ENCODE data around the gene STXBP1. TPM values are rescaled to one million over a fixed set of nuclear protein-coding genes. Genes with fewer than 3 reads are reported as not detected.

STXBP1 gene
- total and polyA plus RNA-seq, 2 of the 13 experiments (the other 11 are each of a cell fraction or from before 2014, with no cell fraction given) = 2.9 TPM

- POLR2A ChIA-PET = interaction anchor here (0.7 kb wide), 1 partner anchor 18 kb away, joined by 3 read pairs; no protein-coding TSS in a partner anchor
- intact Hi-C loops (cut with micrococcal nuclease; ENCODE audit: unreplicated experiment) (loop anchor here (10.0 kb wide), 1 partner anchor 217 kb away; no protein-coding TSS in a partner anchor), in situ Hi-C loops (cut with HindIII; ENCODE audit: extremely low pct_ligation_motif_present, low pct_unique_long_range_greater_than_20kb) (no loop called here)
- no peaks in the 10 kb centered on the region for H4K20me1 ChIP-seq (ENCODE audit: insufficient read depth, low read length)
- FAIRE-seq (no peak), DNase-seq (ENCODE audit: low spot score) (no peak), ATAC-seq (no peak)
- CTCF ChIA-PET (ENCODE audit: low intra/inter-chr PET ratio, low total read pairs) = no interaction called here
- no peak overlapping the region for H3K4me2 ChIP-seq (ENCODE audit: low read depth, low read length)
- peaks cover 0 to 6% of the 10 kb centered on the region in 2 experiments; a peak in 2 of 5 replicates for H3K27me3 ChIP-seq (ENCODE audit: control insufficient read depth in 1 of 2, insufficient read depth in 2 of 2, low read length in 2 of 2)
- H3K4me1 ChIP-seq (ENCODE audit: insufficient read depth, low read length) = peaks cover 20% of the 10 kb centered on the region
- H2AFZ ChIP-seq (ENCODE audit: low read length) = no peak overlapping the region
- TF ChIP-seq CSRNP1 (CRISPR knock-in tag; IDR thresholded peaks at IDR 0.05) (no peak), ZNF605 (CRISPR knock-in tag; IDR thresholded peaks at IDR 0.05) (no peak), GATA4 (IDR thresholded peaks at IDR 0.05; ENCODE audit: borderline replicate concordance, low read depth) (no peak), ZBTB7A (CRISPR knock-in tag; IDR thresholded peaks at IDR 0.05) (no peak), WIZ (CRISPR knock-in tag; IDR thresholded peaks at IDR 0.05) (no peak), REPIN1 (CRISPR knock-in tag; IDR thresholded peaks at IDR 0.05; ENCODE audit: borderline replicate concordance, low read depth) (no peak), ZNF3 (CRISPR knock-in tag; IDR thresholded peaks at IDR 0.05) (no peak), ZBTB21 (CRISPR knock-in tag; IDR thresholded peaks at IDR 0.05) (no peak), ZBTB38 (CRISPR knock-in tag; IDR thresholded peaks at IDR 0.05) (no peak)
- TF ChIP-seq, protein P1, sequence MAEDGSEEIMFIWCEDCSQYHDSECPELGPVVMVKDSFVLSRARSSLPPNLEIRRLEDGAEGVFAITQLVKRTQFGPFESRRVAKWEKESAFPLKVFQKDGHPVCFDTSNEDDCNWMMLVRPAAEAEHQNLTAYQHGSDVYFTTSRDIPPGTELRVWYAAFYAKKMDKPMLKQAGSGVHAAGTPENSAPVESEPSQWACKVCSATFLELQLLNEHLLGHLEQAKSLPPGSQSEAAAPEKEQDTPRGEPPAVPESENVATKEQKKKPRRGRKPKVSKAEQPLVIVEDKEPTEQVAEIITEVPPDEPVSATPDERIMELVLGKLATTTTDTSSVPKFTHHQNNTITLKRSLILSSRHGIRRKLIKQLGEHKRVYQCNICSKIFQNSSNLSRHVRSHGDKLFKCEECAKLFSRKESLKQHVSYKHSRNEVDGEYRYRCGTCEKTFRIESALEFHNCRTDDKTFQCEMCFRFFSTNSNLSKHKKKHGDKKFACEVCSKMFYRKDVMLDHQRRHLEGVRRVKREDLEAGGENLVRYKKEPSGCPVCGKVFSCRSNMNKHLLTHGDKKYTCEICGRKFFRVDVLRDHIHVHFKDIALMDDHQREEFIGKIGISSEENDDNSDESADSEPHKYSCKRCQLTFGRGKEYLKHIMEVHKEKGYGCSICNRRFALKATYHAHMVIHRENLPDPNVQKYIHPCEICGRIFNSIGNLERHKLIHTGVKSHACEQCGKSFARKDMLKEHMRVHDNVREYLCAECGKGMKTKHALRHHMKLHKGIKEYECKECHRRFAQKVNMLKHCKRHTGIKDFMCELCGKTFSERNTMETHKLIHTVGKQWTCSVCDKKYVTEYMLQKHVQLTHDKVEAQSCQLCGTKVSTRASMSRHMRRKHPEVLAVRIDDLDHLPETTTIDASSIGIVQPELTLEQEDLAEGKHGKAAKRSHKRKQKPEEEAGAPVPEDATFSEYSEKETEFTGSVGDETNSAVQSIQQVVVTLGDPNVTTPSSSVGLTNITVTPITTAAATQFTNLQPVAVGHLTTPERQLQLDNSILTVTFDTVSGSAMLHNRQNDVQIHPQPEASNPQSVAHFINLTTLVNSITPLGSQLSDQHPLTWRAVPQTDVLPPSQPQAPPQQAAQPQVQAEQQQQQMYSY (CRISPR knock-in tag; IDR thresholded peaks at IDR 0.05) = no peak
- no TSS peak for BruUV-seq (replicated peaks)
- no peaks in the 10 kb centered on the region for H3K9me3 ChIP-seq (ENCODE audit: low read length)
- H3K79me2 ChIP-seq (ENCODE audit: insufficient read depth, low read length) = no peaks in the 10 kb centered on the region
- no peak overlapping the region for H3K27ac ChIP-seq (ENCODE audit: extremely low read length, insufficient read depth, low read length)
- H3K9ac ChIP-seq (ENCODE audit: insufficient read depth, low read depth, low read length) = no peak overlapping the region
- H3K4me3 ChIP-seq (replicated peaks in 1 of 3; ENCODE audit: insufficient read depth in 1 of 3, low read depth in 2 of 3, low read length in 3 of 3) = no peak overlapping the region
- WGBS (ENCODE audit: low lambda C conversion rate) = 19% methylated on average over 4 of the region's 11 CpGs
- no peaks in the 10 kb centered on the region for H3K36me3 ChIP-seq (replicated peaks in 1 of 2; ENCODE audit: control insufficient read depth in 1 of 2, insufficient read depth in 2 of 2, low read length in 2 of 2)
Observed at GRCh38 chr9:127721391-127721821, 109.3 kb downstream of the STXBP1 start.

Measured in HepG2 (cell line).